Muscle of leg (tissue), 11 donors: Measurements from ENCODE around the gene SORBS1. TPM values are rescaled to one million over a fixed set of nuclear protein-coding genes. Genes with fewer than 3 reads are reported as not detected.

ENCODE experiments used
- DNase-seq: peaks from one replicate; pipeline ENCODE4 v3.0.0; 2013
- H3K27ac ChIP-seq: one replicate; pipeline ENCODE4 v1.5.1; 2013; ENCODE audit warnings: mild to moderate bottlenecking, low read length, control low read depth
- H3K27me3 ChIP-seq: one replicate; pipeline ENCODE4 v1.6.1; 2013; ENCODE audit warnings: low read length; ENCODE audit not compliant: control insufficient read depth, insufficient read depth
- H3K36me3 ChIP-seq: one replicate; pipeline ENCODE4 v1.6.1; 2013; ENCODE audit warnings: low read length; ENCODE audit not compliant: control insufficient read depth, insufficient read depth
- H3K4me1 ChIP-seq: one replicate; pipeline ENCODE4 v1.6.1; 2013; ENCODE audit warnings: low read length; ENCODE audit not compliant: control insufficient read depth, insufficient read depth
- H3K4me3 ChIP-seq: one replicate; pipeline ENCODE4 v1.5.1; 2013; ENCODE audit warnings: low read length, control low read depth
- H3K9me3 ChIP-seq: replicated peaks from 2 replicates; pipeline ENCODE4 v1.6.1; 2013; ENCODE audit warnings: low read depth, low read length; ENCODE audit not compliant: control insufficient read depth
- WGBS: methylation state at CpG from one replicate; pipeline ENCODE4 v1.1.5; 2013; ENCODE audit warnings: missing lambda C conversion rate; ENCODE audit not compliant: insufficient coverage; 5-methylcytosine and 5-hydroxymethylcytosine counted together
- polyA plus RNA-seq, 8 donors: library from polyadenylated mRNA; unstranded; fragments of 120-200 nt; gene quantifications; one replicate each; pipeline versions ENCODE4 v1.2.1 to v1.2.3, GENCODE V29; 2013; ENCODE audit warnings: inconsistent platforms in 1 of 8, low replicate concordance in 1 of 8; ENCODE audit not compliant: insufficient read length in 8 of 8, insufficient read depth in 1 of 8
- total RNA-seq: library from RNA; stranded (reverse); fragments of 120-200 nt; gene quantifications from one replicate; pipeline ENCODE4 v1.2.4, GENCODE V29; 2013

The SORBS1 gene
- total and polyA plus RNA-seq, 9 donors: 50.4 to 104 (median 57.8) TPM

DNA sequence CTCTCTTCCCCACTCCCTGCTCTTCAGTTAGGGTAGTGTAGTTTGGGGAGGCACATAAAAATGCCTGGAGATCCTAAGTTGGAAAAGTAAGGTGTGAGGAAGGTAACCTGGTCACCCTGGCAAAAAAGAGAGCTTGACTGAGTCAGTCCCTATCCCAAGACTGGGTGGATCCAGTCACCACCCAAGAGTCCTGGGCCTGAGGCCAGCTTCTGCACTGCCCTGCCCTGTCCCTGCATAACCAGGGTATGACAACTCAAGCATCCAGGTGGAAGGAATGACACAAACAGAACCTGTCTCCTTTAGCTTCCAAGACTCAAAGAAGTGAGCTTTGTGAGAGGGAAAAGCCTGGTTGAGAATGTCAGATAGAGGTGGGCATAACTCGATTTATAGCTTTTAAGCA, 26.9 kb upstream of the SORBS1 start:
- H3K9me3 ChIP-seq: peaks cover 3% of the 10 kb centered on the region
- no peaks in the 10 kb centered on the region for H3K27me3 ChIP-seq
- H3K4me3 ChIP-seq: no peak overlapping the region
- DNase-seq: no peak
- no CpG with 5 or more reads among the region's 1 CpG for WGBS
- no peaks in the 10 kb centered on the region for H3K36me3 ChIP-seq
- H3K4me1 ChIP-seq: no peaks in the 10 kb centered on the region
- no peak overlapping the region for H3K27ac ChIP-seq

DNA sequence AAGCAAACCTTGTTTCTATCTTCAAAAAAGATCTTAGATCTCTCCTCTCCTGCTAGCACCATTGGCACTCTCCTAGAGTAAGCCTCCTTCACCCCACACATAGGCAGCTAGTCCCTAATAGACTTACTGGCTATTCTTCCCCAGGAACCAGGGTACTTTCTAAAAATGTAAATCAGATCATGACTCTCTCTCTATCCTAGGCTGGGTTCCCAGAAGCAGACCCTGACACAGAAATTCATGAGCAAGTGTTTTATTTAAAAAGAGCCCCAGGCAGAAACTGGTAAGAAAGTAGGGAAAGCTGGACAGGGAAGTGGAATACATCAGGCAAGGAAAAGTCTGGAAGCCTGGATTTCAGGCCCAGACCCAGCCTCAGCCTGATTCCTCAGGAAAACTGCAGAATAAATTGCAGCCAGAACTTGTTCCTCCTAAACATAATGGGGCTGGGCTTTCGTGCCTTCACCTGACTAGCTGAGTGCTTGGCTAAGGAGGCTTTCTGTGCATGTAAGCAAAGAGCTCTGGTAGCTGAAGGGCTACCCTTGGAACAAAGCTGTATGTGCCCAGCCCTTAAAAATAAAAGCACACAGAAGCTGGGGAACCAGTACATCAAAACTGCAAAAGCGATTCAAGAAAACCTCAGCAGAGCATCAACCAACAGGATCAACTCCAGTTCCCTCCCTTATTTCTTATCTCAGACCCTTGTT, 18.8 kb upstream of the SORBS1 start:
- WGBS: no CpG with 5 or more reads among the region's 2 CpGs

DNA sequence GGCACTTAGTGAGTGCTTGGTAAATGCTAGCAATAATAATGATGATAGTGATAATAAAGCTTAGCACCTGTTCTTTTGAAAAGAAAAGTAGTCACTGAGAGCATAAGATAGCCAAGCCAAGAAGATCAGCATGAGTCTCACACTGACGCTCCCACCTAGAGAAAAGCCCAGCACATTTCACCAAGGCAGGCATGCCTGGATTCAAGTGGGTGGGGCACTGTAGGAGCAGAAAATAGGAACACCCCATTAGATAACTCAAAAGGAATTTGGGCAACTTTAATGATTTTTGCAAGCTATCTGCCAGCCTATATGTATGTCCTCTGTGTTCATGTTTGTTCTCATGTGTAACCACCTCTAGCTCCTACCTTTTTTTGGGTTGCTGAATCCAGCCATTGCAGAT, 18.1 kb upstream of the SORBS1 start:
- Histone ChIP-seq H3K36me3 (no peaks in the 10 kb centered on the region), H3K4me3 (no peak overlapping the region), H3K9me3 (no peaks in the 10 kb centered on the region), H3K4me1 (no peaks in the 10 kb centered on the region), H3K27me3 (peaks cover 2% of the 10 kb centered on the region), H3K27ac (no peak overlapping the region)
- no peak for DNase-seq
- no CpG with 5 or more reads among the region's 1 CpG for WGBS

More for the DNA sequence above, 18.8 kb upstream of the SORBS1 start:
- H3K9me3 ChIP-seq: no peaks in the 10 kb centered on the region
- no peak overlapping the region for H3K27ac ChIP-seq
- H3K27me3 ChIP-seq: peaks cover 2% of the 10 kb centered on the region
- no peaks in the 10 kb centered on the region for H3K36me3 ChIP-seq
- no peak overlapping the region for H3K4me3 ChIP-seq
- no peak for DNase-seq
- H3K4me1 ChIP-seq: no peaks in the 10 kb centered on the region

DNA sequence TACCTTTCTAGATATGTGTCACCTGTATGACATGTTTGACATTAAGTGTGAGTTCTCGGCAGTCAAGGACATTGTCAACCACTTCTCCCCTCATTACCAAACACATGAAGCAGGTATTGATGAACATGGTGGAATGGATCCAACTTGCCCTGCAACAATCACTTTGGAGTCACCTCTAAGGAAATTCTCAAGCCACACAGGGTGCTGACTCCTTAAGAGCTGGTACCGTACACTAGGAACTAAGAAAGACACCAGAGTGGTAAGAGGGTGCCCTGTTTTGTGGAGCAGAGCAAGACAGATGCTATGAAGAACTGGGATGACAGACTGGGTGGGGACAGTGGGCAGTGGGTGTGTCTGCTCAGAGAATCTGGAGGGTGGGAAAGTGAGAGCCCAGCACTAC, 17.4 kb upstream of the SORBS1 start:
- no peaks in the 10 kb centered on the region for H3K36me3 ChIP-seq

DNA sequence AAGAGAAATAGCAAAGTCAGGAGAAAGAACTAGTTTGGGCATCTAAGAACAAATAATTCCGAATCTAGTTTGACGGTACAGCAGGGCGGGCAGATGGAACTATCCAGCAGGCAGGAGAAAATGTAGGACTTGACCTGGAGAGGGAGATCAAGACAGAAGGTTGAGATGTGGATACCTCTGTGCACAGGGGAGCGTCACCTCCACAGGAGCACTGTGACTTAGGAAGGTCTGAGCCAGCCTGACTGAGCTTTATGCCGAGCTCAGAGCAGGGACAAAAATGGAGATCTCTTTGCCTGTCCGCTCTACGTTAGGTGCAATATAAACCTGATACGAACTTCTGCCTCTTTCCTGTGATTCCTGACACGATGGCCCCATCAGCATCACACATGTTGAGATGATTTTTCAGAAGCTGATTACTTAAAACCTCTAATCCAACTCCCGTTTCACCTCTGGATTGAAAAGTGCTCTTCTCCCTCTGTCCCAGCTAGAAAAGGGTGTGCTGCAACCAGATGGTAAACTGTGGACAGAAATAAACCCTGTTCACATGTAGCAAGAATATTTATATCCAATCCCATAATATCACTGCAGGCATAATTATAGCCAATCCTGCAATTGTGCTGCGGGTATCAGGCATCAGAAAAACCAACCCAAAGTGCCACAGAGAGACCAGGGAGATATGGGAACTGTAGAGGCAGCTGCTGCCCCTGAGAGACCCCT, 13.6 kb upstream of the SORBS1 start:
- Histone ChIP-seq H3K9me3 (no peaks in the 10 kb centered on the region), H3K4me3 (no peak overlapping the region), H3K27ac (no peak overlapping the region), H3K27me3 (no peaks in the 10 kb centered on the region), H3K4me1 (peaks cover 4% of the 10 kb centered on the region), H3K36me3 (no peaks in the 10 kb centered on the region)
- DNase-seq: no peak
- WGBS: 72% methylated on average over 7 of the region's 11 CpGs

More for the DNA sequence above, 17.4 kb upstream of the SORBS1 start:
- 88% methylated on average over 1 of the region's 2 CpGs for WGBS
- Histone ChIP-seq H3K27me3 (peaks cover 2% of the 10 kb centered on the region), H3K4me1 (no peaks in the 10 kb centered on the region), H3K27ac (no peak overlapping the region), H3K4me3 (no peak overlapping the region), H3K9me3 (no peaks in the 10 kb centered on the region)
- DNase-seq: no peak

DNA sequence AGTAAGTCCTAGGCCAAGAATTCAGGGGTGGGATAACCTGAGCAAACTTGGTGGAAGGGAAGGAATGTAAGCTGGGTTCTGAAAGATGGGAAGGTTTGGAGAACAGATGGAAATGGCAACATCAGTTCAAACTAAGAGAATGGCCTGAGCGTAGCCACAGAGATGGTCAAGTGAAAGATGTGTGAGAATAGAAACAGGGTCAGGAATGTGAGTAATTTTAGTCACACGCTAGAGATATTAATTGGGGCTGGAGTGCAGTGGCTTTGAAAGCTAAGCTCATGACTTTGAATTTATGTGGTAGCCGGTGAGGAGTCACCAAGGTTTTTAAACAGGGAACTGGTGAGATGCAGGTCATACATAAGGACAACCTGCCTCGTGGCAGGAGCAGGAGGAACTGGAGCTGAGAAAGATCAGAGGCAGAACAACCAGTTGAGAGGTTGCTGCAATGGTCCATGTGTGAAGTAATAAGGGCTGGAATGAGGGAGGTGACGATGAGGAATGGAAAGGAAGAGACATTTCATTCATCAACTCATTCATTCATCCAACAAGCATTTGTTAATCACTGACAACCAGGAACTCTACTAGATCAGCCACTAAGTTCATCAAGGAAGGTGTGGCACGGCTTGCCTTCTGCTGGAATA, 12.9 kb upstream of the SORBS1 start:
- Histone ChIP-seq H3K9me3 (no peaks in the 10 kb centered on the region), H3K4me1 (peaks cover 4% of the 10 kb centered on the region), H3K4me3 (no peak overlapping the region), H3K27ac (no peak overlapping the region), H3K36me3 (no peaks in the 10 kb centered on the region), H3K27me3 (no peaks in the 10 kb centered on the region)
- 80% methylated on average over 4 of the region's 6 CpGs for WGBS
- no peak for DNase-seq

DNA sequence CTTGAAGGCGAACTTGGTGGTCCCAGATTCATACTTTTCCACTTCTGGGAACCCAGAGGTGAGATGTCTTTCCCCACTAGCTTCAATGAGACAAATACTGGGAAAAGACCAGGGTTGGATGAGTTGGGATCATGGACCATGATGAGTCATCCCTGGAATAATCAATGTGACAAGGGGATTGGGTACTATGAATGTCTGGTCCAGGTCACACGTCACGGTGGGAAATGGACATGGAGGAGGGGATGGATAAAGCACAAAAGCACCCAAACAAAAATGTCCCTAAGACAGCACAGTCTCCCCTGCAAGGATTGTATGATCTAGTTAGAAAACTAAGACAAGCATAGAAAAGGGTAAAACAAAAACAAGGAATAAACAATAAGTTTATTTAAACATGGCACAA, 12.4 kb upstream of the SORBS1 start:
- Histone ChIP-seq H3K4me3 (no peak overlapping the region), H3K4me1 (peaks cover 4% of the 10 kb centered on the region), H3K27me3 (no peaks in the 10 kb centered on the region), H3K36me3 (no peaks in the 10 kb centered on the region), H3K9me3 (no peaks in the 10 kb centered on the region), H3K27ac (no peak overlapping the region)
- no peak for DNase-seq
- WGBS: 60% methylated on average over 1 of the region's 3 CpGs

DNA sequence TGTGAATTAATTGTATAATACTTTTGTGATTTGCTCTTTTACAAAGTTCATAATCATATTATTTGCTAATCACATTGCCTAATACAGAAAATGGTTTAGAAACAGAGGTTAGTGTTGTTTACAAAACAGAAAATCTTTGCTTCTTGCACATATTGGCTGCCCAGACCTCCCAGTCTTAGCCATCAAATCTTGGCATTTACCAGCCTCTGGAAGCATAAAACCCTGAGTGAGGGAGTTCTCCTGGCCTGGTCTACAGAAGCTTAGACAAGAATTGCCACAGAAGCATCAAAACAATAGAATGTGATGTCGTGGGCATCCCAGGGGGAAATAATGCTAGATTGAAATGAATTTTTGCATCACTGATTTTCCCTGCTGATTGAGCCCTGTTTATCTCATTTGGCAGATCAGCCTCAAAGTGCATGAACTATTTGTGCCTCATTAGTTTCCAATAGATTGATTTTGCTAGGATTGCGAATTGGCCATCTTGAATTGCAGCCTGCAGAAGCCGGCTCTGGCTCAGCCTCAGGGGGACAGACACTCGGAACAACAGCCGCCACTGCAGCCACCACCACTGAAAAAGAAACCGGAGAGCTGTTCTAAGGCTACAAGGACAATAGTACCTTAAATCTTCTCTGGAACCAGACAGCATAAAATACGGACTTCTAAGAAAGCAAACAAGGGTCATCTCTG, 11.1 kb upstream of the SORBS1 start:
- H3K9me3 ChIP-seq: no peaks in the 10 kb centered on the region
- H3K27me3 ChIP-seq: no peaks in the 10 kb centered on the region
- no peak overlapping the region for H3K27ac ChIP-seq
- H3K4me3 ChIP-seq: no peak overlapping the region
- no peak for DNase-seq
- H3K4me1 ChIP-seq: peaks cover 4% of the 10 kb centered on the region
- WGBS: 11% methylated on average over 7 of the region's 7 CpGs
- H3K36me3 ChIP-seq: no peaks in the 10 kb centered on the region

DNA sequence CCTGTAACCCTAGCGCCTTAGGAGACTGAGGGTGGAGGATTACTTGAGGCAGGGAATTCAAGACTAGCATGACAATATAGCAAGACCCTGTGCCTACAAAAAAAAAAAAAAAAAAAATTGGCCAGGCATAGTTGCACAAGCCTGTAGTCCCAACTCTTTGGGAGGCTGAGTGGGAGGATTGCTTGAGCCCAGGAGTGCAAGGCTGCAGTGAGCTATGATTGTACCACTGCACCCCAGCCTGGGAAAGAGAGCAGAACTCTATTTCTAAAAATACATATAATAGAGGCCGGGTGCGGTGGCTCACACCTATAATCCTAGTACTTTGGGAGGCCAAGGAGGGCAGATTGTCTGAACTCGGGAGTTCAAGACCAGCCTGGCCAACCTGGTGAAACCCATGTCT, 10.2 kb upstream of the SORBS1 start:
- WGBS: 100% methylated on average over 1 of the region's 4 CpGs

DNA sequence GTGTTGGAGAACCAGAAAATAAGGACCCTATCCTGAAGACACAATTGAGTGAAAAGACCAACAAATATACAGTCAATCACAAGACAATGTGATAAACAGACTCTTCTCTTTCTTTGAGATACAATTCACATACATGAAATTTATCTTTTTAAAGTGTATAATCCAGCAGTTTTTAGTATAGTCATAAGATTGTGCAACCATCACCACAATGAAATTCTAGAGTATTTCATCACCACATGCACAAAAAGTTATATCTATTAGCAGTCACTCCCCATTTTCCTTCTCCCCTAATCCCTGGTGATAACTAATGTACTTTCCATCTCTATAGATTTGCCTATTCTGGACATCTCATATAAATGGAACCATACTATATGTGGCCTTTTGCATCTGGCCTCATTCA, 8.2 kb upstream of the SORBS1 start:
- Histone ChIP-seq H3K4me1 (peaks cover 4% of the 10 kb centered on the region), H3K27me3 (peaks cover 2% of the 10 kb centered on the region), H3K36me3 (no peaks in the 10 kb centered on the region), H3K27ac (no peak overlapping the region), H3K4me3 (no peak overlapping the region), H3K9me3 (no peaks in the 10 kb centered on the region)
- no peak for DNase-seq

More for the DNA sequence above, 10.2 kb upstream of the SORBS1 start:
- no peak for DNase-seq
- no peak overlapping the region for H3K27ac ChIP-seq
- no peaks in the 10 kb centered on the region for H3K27me3 ChIP-seq
- H3K36me3 ChIP-seq: no peaks in the 10 kb centered on the region
- H3K4me3 ChIP-seq: no peak overlapping the region
- H3K9me3 ChIP-seq: no peaks in the 10 kb centered on the region
- H3K4me1 ChIP-seq: peaks cover 4% of the 10 kb centered on the region
